ENCODE measurements around the gene RASL11B.

RASL11B gene

DNA sequence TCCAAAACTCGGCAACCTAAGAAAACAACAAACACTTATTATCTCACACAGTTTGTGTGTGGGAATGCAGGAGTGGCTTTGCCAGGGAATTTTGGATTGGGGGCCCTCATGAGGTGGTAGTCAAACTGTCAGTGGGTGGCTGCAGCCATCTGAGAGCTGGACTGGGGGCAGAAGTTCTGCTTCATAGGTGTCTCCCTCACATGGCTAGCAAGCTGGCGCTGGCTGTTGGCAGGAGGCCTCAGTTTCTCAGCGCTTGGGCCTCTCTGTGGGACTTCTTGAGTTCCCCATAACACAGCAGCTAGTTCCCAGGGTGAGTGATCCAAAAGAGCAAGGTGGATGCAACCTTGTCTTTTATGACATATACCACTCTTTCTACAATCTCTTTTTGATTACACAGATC, 26.0 kb upstream of the RASL11B start:
- peak overlapping the region; percentile 79 for H2BK120ac ChIP-seq (ENCODE audit: low read depth, low read length)
- H3K27me3 ChIP-seq (ENCODE audit: insufficient read depth, low read length, poor library complexity), result no peaks in the 10 kb centered on the region
- H4K5ac ChIP-seq (ENCODE audit: low read length), result no peak overlapping the region
- no peak overlapping the region for H3K4me2 ChIP-seq (ENCODE audit: low read length)
- peak overlapping the region; percentile 97 for H3K4ac ChIP-seq (ENCODE audit: low read depth, low read length)
- H3K27ac ChIP-seq (ENCODE audit: low read depth, low read length), result peak overlapping the region; percentile 2
- no peak overlapping the region for H3K4me3 ChIP-seq (ENCODE audit: low read length)
- H2AK5ac ChIP-seq (ENCODE audit: low read length), result peak overlapping the region; percentile 96
- peak overlapping the region; percentile 87 for H2BK15ac ChIP-seq (replicated peaks; ENCODE audit: low read depth)
- no peak overlapping the region for H4K8ac ChIP-seq (ENCODE audit: low read depth, low read length)
- no peaks in the 10 kb centered on the region for H3K36me3 ChIP-seq (ENCODE audit: control insufficient read depth, insufficient read depth, low read length)
- H3K18ac ChIP-seq (ENCODE audit: low read length), result peak overlapping the region; percentile 95
- peak overlapping the region; percentile 83 for H2BK5ac ChIP-seq (ENCODE audit: low read length)
- H3K4me1 ChIP-seq (ENCODE audit: control insufficient read depth, low read depth, low read length), result peaks cover 41% of the 10 kb centered on the region
- H3K79me2 ChIP-seq (ENCODE audit: control insufficient read depth, insufficient read depth, low read length), result no peaks in the 10 kb centered on the region
- peak overlapping the region; percentile 52 for H3K56ac ChIP-seq (ENCODE audit: low read length)
- no CpG with 5 or more reads among the region's 3 CpGs for WGBS (ENCODE audit: extremely low coverage, insufficient coverage, low lambda C conversion rate)
- peak overlapping the region; percentile 1 for H3K9ac ChIP-seq (ENCODE audit: low read length)
- no peak for DNase-seq
- H3K79me1 ChIP-seq (ENCODE audit: low read length), result no peaks in the 10 kb centered on the region
- H3K23ac ChIP-seq (ENCODE audit: low read length), result no peak overlapping the region

- no CpG with 5 or more reads among the region's 7 CpGs for WGBS (ENCODE audit: extremely low coverage, insufficient coverage, low lambda C conversion rate)
- peak overlapping the region; percentile 13 for H3K27ac ChIP-seq (ENCODE audit: low read depth, low read length)
These were observed 25.4 kb upstream of the RASL11B start for GRCh38 chr4:52836678-52837077.

DNA sequence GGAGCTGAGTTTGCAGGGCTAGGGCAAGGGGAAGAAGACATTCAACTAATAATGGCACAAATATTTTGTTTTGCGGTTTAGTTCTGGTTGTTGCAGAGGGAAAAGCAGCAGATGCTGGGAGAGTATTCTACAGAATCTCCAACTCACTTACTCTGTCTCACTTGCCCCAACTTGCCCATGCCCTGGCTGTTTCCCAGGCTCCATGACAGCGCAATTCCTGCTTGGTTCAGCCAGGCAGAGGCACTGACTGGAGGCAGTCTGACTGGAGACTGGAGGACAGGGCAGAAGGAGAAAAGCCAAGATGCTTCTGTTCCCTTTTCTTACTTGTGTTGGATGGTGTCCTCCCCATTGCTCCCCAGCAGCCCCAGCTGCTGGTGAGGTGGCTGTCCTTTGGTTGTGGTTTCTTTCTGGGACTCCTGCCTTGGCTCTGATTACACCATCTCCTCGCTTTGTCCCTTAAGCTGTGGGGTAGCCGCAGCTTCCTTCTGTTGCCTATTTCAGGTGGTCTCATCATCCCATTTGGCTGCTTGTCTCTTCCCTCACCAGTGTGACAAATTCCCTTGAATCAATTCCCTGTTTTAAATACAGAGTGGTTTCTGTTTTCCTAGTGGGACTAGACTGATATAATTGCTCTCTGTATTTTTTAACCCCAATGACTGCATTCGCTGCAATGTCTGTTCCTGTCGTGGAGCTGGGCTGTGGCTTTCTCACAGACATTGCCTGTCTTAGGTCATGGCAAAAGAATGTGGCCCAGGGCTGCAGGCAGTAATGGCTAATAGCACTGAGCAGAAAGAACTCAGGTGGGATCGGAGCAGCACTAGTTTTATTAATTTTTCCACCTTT, 24.2 kb upstream of the RASL11B start:
- H3K56ac ChIP-seq (ENCODE audit: low read length), result peak overlapping the region; percentile 61
- no peaks in the 10 kb centered on the region for H3K79me2 ChIP-seq (ENCODE audit: control insufficient read depth, insufficient read depth, low read length)
- H3K4me1 ChIP-seq (ENCODE audit: control insufficient read depth, low read depth, low read length), result peaks cover 40% of the 10 kb centered on the region
- H3K36me3 ChIP-seq (ENCODE audit: control insufficient read depth, insufficient read depth, low read length), result no peaks in the 10 kb centered on the region
- H3K23ac ChIP-seq (ENCODE audit: low read length), result no peak overlapping the region
- H2BK120ac ChIP-seq (ENCODE audit: low read depth, low read length), result peak overlapping the region; percentile 30
- H3K4me3 ChIP-seq (ENCODE audit: low read length), result no peak overlapping the region
- WGBS (ENCODE audit: extremely low coverage, insufficient coverage, low lambda C conversion rate), result no CpG with 5 or more reads among the region's 7 CpGs
- H2BK15ac ChIP-seq (replicated peaks; ENCODE audit: low read depth), result no peak overlapping the region
- peak overlapping the region; percentile 31 for H3K9ac ChIP-seq (ENCODE audit: low read length)
- no peak overlapping the region for H4K8ac ChIP-seq (ENCODE audit: low read depth, low read length)
- peak overlapping the region; percentile 91 for H3K4ac ChIP-seq (ENCODE audit: low read depth, low read length)
- peak overlapping the region; percentile 56 for H4K5ac ChIP-seq (ENCODE audit: low read length)
- H3K27ac ChIP-seq (ENCODE audit: low read depth, low read length), result peak overlapping the region; percentile 25
- H3K79me1 ChIP-seq (ENCODE audit: low read length), result no peaks in the 10 kb centered on the region
- H3K4me2 ChIP-seq (ENCODE audit: low read length), result no peak overlapping the region
- DNase-seq, result peak; percentile 93
- no peaks in the 10 kb centered on the region for H3K27me3 ChIP-seq (ENCODE audit: insufficient read depth, low read length, poor library complexity)
- peak overlapping the region; percentile 85 for H2AK5ac ChIP-seq (ENCODE audit: low read length)
- peak overlapping the region; percentile 30 for H3K18ac ChIP-seq (ENCODE audit: low read length)
- peak overlapping the region; percentile 83 for H2BK5ac ChIP-seq (ENCODE audit: low read length)

More at GRCh38 chr4:52836678-52837077, 25.4 kb upstream of the RASL11B start:
- H3K4ac ChIP-seq (ENCODE audit: low read depth, low read length), result no peak overlapping the region
- H3K9ac ChIP-seq (ENCODE audit: low read length), result no peak overlapping the region
- H3K23ac ChIP-seq (ENCODE audit: low read length), result no peak overlapping the region
- H2AK5ac ChIP-seq (ENCODE audit: low read length), result peak overlapping the region; percentile 96
- no peak for DNase-seq
- no peak overlapping the region for H4K8ac ChIP-seq (ENCODE audit: low read depth, low read length)
- H4K5ac ChIP-seq (ENCODE audit: low read length), result no peak overlapping the region
- H3K4me1 ChIP-seq (ENCODE audit: control insufficient read depth, low read depth, low read length), result peaks cover 41% of the 10 kb centered on the region
- H3K79me1 ChIP-seq (ENCODE audit: low read length), result no peaks in the 10 kb centered on the region
- peak overlapping the region; percentile 58 for H3K56ac ChIP-seq (ENCODE audit: low read length)
- no peaks in the 10 kb centered on the region for H3K27me3 ChIP-seq (ENCODE audit: insufficient read depth, low read length, poor library complexity)
- H3K36me3 ChIP-seq (ENCODE audit: control insufficient read depth, insufficient read depth, low read length), result no peaks in the 10 kb centered on the region
- no peak overlapping the region for H3K4me2 ChIP-seq (ENCODE audit: low read length)
- no peaks in the 10 kb centered on the region for H3K79me2 ChIP-seq (ENCODE audit: control insufficient read depth, insufficient read depth, low read length)
- peak overlapping the region; percentile 95 for H3K18ac ChIP-seq (ENCODE audit: low read length)
- H3K4me3 ChIP-seq (ENCODE audit: low read length), result no peak overlapping the region
- H2BK120ac ChIP-seq (ENCODE audit: low read depth, low read length), result peak overlapping the region; percentile 79
- peak overlapping the region; percentile 87 for H2BK15ac ChIP-seq (replicated peaks; ENCODE audit: low read depth)
- peak overlapping the region; percentile 83 for H2BK5ac ChIP-seq (ENCODE audit: low read length)

DNA sequence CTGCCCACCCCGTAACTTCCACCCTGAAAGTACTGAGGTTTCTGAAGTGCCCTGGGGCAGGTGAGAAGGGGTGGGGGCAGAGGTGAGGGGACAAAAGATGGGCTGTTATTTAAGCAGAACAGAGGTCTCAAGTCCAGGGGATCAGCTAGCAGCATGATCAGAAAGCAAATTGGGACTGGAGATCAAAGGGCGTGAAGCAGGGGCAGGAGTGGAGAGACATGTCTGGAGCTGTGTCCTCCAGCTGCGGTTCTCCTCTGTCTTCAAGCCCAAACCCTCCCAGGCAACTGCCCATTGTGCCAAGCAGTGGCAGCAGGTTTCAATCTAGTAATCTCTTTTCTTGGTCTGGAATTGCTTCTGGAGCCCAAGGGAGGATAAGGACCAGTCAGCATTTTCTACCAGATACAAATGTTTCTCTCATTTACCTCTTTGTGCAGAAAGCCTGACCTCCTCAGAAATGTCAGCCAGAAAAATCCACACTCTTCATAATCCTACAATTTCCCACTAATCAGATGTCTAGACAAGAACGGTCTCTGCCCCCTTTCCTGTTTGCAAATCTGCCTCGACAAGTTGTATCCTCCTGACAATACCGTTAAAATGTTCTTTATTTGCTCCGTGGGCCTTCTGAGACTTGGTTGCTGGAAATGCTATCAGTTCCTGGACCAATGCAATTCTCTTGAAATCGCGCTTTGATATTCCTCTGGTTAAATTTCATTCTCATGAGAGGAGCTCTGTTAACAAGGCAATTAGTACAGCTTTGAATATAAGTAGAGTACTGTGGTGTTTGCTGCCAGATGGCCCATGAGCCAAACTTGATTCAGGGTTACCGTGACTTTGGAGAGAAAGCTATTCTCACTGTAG, 23.2 kb upstream of the RASL11B start:
- peak; percentile 44 for DNase-seq
- Histone ChIP-seq H2BK5ac (ENCODE audit: low read length) (peak overlapping the region; percentile 15), H3K36me3 (ENCODE audit: control insufficient read depth, insufficient read depth, low read length) (no peaks in the 10 kb centered on the region), H4K8ac (ENCODE audit: low read depth, low read length) (no peak overlapping the region), H3K18ac (ENCODE audit: low read length) (peak overlapping the region; percentile 56), H3K27me3 (ENCODE audit: insufficient read depth, low read length, poor library complexity) (no peaks in the 10 kb centered on the region), H2BK120ac (ENCODE audit: low read depth, low read length) (peak overlapping the region; percentile 55), H3K4me3 (ENCODE audit: low read length) (no peak overlapping the region), H3K23ac (ENCODE audit: low read length) (no peak overlapping the region), H3K79me2 (ENCODE audit: control insufficient read depth, insufficient read depth, low read length) (no peaks in the 10 kb centered on the region), H2AK5ac (ENCODE audit: low read length) (peak overlapping the region; percentile 14), H3K4me1 (ENCODE audit: control insufficient read depth, low read depth, low read length) (peaks cover 39% of the 10 kb centered on the region), H3K27ac (ENCODE audit: low read depth, low read length) (peak overlapping the region; percentile 25), H3K9ac (ENCODE audit: low read length) (no peak overlapping the region), H3K4me2 (ENCODE audit: low read length) (no peak overlapping the region), H2BK15ac (replicated peaks; ENCODE audit: low read depth) (peak overlapping the region; percentile 28), H4K5ac (ENCODE audit: low read length) (no peak overlapping the region), H3K56ac (ENCODE audit: low read length) (peak overlapping the region; percentile 36), H3K79me1 (ENCODE audit: low read length) (no peaks in the 10 kb centered on the region), H3K4ac (ENCODE audit: low read depth, low read length) (peak overlapping the region; percentile 63)
- WGBS (ENCODE audit: extremely low coverage, insufficient coverage, low lambda C conversion rate), result no CpG with 5 or more reads among the region's 10 CpGs

DNA sequence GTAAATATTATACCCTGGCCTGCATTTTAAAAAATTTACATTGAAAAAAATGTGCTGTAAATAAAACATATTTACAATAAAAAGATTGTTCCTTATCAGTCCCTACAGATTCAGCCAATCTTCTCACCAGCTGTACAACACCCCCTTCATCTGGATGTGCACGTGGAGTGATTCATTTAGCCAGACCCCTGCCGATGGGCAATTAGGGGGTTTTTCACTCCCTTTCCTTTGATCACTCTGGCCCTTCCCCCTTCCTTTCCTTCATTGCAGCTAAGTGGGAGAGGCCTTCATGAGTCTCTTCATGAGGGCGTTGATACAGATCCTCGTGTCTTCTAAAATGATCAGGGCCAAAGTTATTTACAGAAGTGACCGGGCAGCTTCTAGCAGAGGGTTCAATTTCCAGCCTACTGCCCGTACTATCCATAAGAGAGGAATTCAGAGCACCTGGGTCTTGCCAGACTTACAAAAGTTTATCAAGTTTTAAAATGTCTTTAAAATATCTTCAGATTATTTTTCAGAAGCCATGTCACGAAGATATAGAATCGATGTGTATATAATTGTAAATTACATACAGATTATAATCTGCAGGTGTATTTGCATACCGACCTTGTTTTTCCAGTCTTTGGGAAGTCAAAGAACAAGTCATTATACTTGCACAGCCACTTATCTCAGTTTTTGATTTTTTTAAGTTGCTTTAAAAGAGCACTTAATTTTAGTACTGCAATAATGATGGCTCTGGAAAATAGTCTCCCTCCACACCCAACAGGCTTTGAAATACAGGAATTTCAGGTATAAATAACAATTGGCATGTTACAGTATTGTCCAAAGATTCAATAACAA, 21.4 kb upstream of the RASL11B start:
- no peaks in the 10 kb centered on the region for H3K79me1 ChIP-seq (ENCODE audit: low read length)

More for the DNA sequence above, 21.4 kb upstream of the RASL11B start:
- Histone ChIP-seq H3K27ac (ENCODE audit: low read depth, low read length) (no peak overlapping the region), H2BK120ac (ENCODE audit: low read depth, low read length) (no peak overlapping the region), H3K4me1 (ENCODE audit: control insufficient read depth, low read depth, low read length) (peaks cover 34% of the 10 kb centered on the region), H2BK5ac (ENCODE audit: low read length) (no peak overlapping the region), H3K4me2 (ENCODE audit: low read length) (no peak overlapping the region), H3K18ac (ENCODE audit: low read length) (no peak overlapping the region), H2BK15ac (replicated peaks; ENCODE audit: low read depth) (no peak overlapping the region), H3K4ac (ENCODE audit: low read depth, low read length) (no peak overlapping the region), H3K4me3 (ENCODE audit: low read length) (no peak overlapping the region), H4K8ac (ENCODE audit: low read depth, low read length) (no peak overlapping the region), H3K36me3 (ENCODE audit: control insufficient read depth, insufficient read depth, low read length) (no peaks in the 10 kb centered on the region), H2AK5ac (ENCODE audit: low read length) (no peak overlapping the region), H3K27me3 (ENCODE audit: insufficient read depth, low read length, poor library complexity) (no peaks in the 10 kb centered on the region), H3K79me2 (ENCODE audit: control insufficient read depth, insufficient read depth, low read length) (no peaks in the 10 kb centered on the region), H3K9ac (ENCODE audit: low read length) (no peak overlapping the region), H4K5ac (ENCODE audit: low read length) (no peak overlapping the region), H3K56ac (ENCODE audit: low read length) (no peak overlapping the region), H3K23ac (ENCODE audit: low read length) (no peak overlapping the region)
- peak; percentile 63 for DNase-seq
- no CpG with 5 or more reads among the region's 9 CpGs for WGBS (ENCODE audit: extremely low coverage, insufficient coverage, low lambda C conversion rate)

All from mesendoderm (in vitro differentiated cells).